ENCODE data around the gene FOXK2.

The FOXK2 gene

DNA sequence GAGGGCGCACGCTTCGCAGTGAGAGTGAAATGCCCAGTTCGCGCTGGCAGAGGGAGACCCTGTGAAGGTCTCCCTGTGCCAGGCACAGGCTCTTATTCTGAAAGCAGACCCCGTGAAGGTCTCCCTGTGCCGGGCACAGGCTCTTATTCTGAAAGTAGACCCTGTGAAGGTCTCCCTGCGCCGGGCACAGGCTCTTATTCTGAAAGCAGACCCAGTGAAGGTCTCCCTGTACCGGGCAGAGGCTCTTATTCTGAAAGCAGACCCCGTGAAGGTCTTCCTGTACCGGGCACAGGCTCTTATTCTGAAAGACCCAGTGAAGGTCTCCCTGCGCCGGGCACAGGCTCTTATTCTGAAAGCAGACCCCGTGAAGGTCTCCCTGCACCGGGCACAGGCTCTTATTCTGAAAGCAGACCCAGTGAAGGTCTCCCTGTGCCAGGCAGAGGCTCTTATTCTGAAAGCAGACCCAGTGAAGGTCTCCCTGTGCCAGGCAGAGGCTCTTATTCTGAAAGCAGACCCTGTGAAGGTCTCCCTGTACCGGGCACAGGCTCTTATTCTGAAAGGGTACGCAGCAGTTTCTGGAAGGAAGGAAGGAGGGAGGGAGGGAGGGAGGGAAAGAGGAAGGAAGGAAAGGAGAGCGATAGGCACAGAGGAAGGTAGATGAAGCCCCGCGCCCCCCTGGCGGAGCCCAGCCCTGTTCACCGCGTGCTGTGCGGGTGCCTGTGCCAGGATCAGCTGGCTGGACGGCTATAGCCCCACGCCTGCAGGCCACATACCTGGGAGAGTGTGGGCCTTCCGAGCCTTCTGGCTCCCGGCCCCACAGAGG, 73.4 kb downstream of the FOXK2 start:
- peak; percentile 90 for DNase-seq

DNA sequence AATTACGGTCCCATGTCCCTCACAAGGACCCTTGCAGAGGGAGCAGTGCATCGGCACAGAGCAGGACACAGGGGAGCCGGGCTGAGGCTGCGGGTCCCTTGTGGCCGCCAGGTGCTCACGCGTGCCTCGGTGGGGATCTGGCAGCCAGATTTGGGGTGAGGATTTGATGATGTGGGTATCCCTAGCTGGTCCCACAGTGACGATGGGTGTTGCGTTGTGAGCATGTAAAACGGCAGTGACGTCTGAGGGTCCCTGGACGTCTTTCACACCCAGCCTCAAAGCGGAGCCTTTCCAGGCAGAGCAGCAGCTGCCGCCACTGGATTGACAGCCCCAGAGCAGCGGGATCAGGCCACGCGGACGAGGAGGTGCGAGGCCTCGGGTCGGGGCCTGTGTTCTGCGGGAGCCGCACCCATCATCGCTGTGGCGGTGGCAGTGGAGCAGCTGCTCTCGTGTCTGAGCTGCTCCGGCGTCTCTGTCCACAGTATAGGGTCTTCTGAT, 74.1 kb downstream of the FOXK2 start:
- DNase-seq: no peak

- no peak for DNase-seq
These were observed 75.0 kb downstream of the FOXK2 start for GRCh38 chr17:82594571-82594970.

DNA sequence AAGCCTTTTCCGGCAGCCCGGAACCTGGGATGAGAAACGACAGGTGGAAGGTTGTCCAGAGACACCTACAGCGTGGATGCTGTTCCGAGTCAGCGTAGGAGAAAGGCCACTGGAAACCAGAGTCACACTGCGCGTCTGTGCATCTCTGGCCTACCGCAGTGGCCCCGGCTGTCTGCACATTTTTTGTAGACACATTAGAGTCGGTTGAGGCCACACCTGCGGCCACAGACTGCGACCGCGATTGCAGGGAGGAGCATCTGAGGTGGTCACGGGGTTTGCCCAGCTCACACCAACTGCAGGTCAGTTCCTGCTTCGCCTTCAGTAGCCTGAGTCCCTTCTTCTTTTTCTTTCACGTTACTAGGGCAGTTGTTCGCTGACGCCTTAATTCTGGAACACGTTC, 76.4 kb downstream of the FOXK2 start:
- no peak for DNase-seq

- no peak for DNase-seq
These were observed 76.8 kb downstream of the FOXK2 start for GRCh38 chr17:82596296-82596695.

DNA sequence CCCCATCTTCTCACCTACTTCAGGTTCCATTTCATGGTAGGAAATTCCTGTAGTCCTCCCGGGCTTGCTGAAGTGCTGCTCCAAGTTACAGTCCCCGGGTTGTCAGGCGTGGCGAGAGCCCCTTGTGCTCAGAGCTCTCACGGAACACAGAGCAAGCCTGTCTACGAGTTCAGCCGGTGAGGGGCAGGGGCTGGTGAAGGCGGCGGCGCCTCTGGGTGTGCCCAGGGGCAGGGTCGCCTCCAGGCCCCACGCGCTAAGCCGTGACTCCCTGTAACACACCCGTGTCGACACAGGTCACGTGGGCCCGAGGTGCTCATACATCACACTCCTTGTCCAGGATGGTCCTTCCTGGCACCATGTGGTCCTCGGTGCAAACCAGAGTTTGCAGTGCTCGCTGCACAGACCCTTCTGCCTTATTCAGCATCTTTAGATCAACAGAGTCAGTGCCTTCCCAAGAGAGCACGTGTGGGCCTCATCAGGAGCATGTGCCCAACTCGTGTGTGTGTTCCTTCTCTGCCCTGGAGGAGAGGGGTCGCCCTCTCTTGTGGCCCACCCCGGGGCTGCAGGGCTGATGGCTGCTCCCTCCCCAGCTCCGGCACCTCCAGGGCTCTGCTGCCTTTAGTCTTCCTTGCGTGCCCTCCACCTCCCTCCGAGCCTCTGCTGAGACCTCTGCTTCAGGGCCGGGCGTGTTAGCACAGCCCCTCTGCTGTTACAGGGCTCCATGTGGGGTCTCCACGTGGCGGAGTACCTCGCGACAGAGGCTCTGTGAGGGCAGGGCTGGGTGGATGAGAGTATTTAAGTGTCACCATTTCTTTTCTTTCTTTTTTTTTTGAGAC, 77.5 kb downstream of the FOXK2 start:
- DNase-seq: no peak

DNA sequence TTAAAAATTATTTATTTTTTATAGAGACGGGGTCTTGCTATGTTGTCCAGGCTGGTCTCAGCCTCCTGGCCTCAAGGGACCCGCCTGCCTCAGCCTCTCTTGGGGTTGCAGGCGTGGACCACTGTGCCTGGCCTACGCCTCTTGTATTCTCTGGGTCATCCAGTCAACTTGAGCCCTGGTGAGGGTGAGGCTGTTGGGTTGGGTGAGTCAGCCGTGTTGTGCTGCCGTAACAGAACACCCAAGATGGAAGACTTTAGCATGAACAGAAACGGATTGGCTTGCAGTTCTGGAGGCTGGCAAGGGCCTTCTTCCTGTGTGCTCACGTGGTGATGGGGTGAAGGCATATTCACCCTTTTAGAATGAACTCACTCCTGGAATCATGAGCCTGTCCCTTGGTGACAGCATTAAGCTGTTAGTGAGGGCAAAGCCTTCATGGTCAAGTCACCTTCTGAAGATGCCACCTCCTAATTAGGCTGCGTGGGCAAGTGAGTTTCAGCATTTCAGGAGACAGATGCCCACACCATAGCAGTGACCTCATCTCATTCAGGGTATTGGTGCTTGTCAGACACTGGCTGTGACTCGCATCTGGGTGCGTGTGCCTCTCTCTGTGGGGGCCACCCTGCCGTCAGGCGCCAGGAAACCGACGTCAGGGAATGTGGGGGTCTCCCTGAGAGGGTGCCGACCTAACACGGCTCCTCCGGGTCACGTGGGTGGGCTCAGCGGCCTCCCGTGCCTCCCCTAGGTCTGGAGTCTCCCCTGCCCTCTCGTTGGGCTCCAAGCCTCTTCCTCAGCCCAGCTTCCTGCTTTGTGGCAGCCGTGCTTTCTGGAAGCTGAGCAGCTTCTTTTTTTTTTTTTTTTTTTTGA, 79.0 kb downstream of the FOXK2 start:
- DNase-seq: no peak

GRCh38 chr17:82599674-82600661, 80.4 kb downstream of the FOXK2 start:
- DNase-seq: no peak

DNA sequence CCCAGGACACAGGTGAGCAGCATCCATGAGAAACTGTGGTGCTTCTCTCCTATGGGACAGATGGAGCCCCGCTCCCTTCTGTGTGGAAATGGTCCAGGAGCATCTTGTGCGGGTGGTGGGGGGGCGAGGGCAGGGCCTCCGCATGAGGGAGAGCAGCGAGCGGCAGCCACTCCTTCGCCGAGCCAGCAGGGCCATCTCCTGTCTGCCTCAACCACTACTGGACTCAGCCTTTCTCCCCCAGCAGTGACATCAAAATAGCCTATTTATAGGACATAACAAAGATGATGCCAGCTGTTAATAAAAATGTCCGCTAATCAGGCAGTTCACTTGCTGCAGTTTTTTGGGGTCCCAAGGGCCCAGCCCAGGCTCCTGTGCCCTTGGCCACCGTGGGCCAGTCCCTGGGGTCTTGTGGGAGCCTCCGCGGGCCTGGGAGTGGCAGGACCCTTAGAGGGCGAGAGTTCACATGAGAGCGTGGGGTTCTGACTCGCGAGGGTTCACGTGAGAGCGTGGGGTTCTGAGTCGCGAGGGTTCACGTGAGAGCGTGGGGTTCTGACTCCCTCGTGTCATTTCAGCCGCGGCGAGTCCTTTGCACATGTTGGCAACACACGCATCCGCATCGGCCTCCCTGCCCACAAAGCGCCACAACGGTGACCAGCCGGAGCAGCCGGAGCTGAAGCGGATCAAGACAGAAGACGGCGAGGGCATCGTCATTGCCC, 81.4 kb downstream of the FOXK2 start:
- DNase-seq: no peak

GRCh38 chr17:82601447-82602000, 82.0 kb downstream of the FOXK2 start:
- no peak for DNase-seq

DNA sequence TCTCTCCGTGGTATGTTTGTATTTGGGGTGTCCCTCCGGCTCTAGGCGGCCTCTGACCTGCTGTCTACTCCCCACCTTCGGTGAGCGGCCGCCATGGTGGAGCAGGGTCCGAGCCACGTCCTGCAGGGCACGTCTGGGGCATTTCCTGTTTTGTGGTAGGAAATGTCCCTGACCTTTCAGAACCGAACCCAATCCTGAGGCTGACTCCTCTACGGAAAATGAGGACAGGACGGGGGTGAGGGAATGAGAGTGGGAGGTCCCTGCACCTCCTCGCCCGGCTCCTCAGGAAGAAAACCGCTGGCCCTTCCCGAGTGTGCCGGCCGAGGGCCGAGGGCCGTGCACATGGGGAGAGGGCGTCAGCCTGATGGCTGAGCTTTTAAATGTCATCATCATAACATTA, 83.0 kb downstream of the FOXK2 start:
- DNase-seq: no peak

DNA sequence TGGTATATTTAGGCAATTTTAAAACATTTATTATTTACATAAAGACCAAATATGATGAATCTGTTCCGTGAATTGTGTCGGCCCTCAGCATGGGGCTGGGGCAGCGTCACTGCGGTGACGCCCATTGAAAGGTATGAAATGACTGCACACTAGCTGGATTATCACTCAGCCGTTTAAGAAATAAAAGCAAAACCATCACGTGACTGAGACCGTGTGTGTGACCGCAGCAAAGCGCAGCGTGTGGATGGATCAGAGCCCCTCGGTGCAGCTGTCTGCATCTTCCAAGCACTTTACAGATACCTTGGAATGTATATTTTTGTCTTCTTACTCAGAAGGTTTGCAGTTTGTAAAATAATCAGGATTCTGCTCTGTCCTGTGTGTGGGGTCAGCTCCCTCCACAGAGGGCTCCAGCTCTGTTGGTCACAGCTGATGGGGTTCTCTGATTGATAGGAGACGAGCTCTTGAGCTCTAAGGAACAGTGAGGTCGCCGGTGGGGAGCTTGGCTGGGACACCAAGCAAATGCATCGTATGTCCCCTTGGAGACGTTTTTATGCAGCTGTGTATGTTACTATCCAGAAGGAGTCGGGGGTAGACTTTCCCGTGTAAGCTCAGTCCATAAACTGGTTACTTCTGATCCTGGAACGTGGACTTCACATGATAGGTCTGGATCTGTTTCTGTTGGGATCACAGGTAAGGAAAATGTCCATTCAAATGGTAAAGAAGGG, 83.6 kb downstream of the FOXK2 start:
- DNase-seq: no peak

- DNase-seq: no peak
These were observed 84.5 kb downstream of the FOXK2 start for GRCh38 chr17:82603981-82604448.

- DNase-seq: no peak
These were observed 85.0 kb downstream of the FOXK2 start for GRCh38 chr17:82604532-82604931.

DNA sequence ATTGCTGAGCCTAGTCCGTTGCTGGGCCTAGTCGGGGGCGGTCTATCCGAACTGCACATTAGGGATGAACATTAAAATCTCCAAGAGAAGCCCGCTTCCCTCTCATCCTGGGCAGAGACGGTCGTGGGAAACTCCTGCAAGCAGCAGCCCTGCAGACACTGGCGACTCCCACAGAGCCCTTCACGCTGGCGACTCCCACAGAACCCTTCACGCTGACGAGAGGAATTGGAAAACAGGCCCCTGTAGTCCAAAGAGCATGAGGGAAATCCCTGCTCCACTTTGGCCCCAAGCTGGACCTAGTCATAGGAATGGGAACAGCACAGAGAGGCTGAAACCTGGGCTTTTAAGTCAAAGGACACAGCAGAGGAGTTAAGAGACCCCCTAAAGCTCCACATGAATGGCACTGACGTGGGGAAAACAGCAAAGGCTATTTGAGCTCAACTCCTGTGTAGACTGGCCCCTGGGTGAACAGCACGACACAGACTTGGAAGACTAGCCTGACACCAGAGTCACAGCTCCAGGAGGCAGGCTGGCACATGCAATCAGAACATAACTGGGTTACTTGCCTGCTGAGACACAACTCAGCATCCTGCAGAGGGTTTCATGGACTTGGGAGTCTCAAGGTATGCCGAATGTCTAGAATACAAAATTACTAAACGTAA, 86.5 kb downstream of the FOXK2 start:
- no peak for DNase-seq

GRCh38 chr17:82608816-82609215, 89.3 kb downstream of the FOXK2 start:
- no peak for DNase-seq

GRCh38 chr17:82609655-82610054, 90.1 kb downstream of the FOXK2 start:
- no peak for DNase-seq

DNA sequence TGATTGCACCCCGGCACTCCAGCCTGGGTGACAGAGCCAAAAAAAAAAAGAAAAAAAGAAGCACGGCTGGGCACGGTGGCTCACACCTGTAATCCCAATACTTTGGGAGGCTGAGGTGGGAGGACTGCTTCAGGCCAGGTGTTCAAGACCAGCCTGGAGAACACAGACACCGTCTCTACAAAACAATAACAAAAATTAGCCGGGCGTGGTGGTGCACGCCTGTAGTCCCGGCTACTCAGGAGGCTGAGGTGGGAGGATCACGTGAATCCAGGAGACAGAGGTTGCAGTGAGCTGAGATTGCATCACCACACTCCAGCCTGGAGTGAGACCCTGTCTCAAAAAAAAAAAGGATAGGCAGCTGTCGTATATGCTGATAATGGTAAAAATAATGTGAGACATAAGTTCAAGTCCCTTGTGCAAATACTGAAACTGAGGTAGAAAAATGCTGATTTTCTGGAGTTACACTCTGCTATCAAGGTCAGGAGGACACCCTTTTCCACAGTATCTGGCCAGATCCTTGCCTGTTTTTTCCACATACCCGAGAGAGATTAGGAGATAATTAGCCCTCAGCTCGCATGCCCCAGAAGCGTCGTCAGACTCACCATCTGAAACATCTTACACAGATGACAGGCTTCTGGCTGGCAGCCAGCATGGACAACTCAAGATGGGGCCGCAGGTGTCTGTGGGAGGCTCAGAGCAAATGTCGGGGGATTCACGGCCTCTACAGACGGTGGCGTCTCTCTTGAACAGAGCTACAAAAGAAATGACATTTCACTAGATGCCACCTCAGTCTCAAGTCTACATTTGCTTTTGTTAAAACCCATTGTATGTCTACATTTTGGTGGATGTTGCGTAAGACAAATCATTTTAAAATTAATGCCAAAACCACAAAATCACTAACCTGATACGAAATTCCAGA, 91.9 kb downstream of the FOXK2 start:
- no peak for DNase-seq

Data from NCI-H774 (cell line).